Small intestine (tissue), 7 donors: ENCODE measurements around the gene ASB3. TPM values are rescaled to one million over a fixed set of nuclear protein-coding genes. Genes with fewer than 3 reads are reported as not detected.
"Not testable (repeated sequence)": the region's sequence is repeated elsewhere in the genome, so short reads cannot be mapped to it uniquely, and the experiment has no call there.

Experiments
- DNase-seq, 2 donors: peaks; one replicate each; pipeline versions ENCODE4 v3.0.0 to v3.0.0-alpha.2; 2013
- FAIRE-seq: peaks from 2 replicates; lab custom pipeline; 2012; peaks lifted over from hg19 to GRCh38; lab: Jason Lieb, UNC
- H3K27ac ChIP-seq, 3 donors: one replicate each; pipeline ENCODE4 v1.5.1; 2013; ENCODE audit warnings: low read length in 2 of 3, mild to moderate bottlenecking in 2 of 3, control low read depth in 1 of 3, inconsistent platforms in 1 of 3, low read depth in 1 of 3, moderate library complexity in 1 of 3
- H3K27me3 ChIP-seq, 3 donors: one replicate each; pipeline ENCODE4 v1.6.1; 2013; ENCODE audit warnings: low read length in 3 of 3, inconsistent platforms in 1 of 3; ENCODE audit not compliant: control insufficient read depth in 3 of 3, insufficient read depth in 3 of 3
- H3K36me3 ChIP-seq, 3 donors: one replicate each; pipeline ENCODE4 v1.6.1; 2013; ENCODE audit warnings: low read length in 3 of 3, inconsistent platforms in 1 of 3, low read depth in 1 of 3, mild to moderate bottlenecking in 1 of 3, moderate library complexity in 1 of 3; ENCODE audit not compliant: control insufficient read depth in 3 of 3, insufficient read depth in 2 of 3
- H3K4me1 ChIP-seq, 3 donors: one replicate each; pipeline ENCODE4 v1.6.1; 2013; ENCODE audit warnings: low read length in 2 of 3, inconsistent platforms in 1 of 3, low read depth in 1 of 3, mild to moderate bottlenecking in 1 of 3, moderate library complexity in 1 of 3; ENCODE audit not compliant: control insufficient read depth in 3 of 3, insufficient read depth in 2 of 3
- H3K4me3 ChIP-seq, 3 donors: one replicate each; pipeline ENCODE4 v1.5.1; 2013; ENCODE audit warnings: low read length in 3 of 3, control low read depth in 1 of 3, inconsistent platforms in 1 of 3, low read depth in 1 of 3, mild to moderate bottlenecking in 1 of 3, moderate library complexity in 1 of 3
- H3K9me3 ChIP-seq, 2 donors: one replicate each; pipeline ENCODE4 v1.6.1; 2013; ENCODE audit warnings: low read depth in 1 of 2, low read length in 1 of 2; ENCODE audit not compliant: control insufficient read depth in 2 of 2, insufficient read depth in 1 of 2
- WGBS, 3 donors: extraction: QIAGEN DNeasy Blood & Tissue Kit; methylation state at CpG; one replicate each; pipeline ENCODE4 v1.1.7; 2013; 5-methylcytosine and 5-hydroxymethylcytosine counted together
- polyA plus RNA-seq, 4 donors: library from polyadenylated mRNA; stranded (reverse) in 3 of 4; unstranded in 1 of 4; fragments of 200-250 nt in 3 of 4; fragments of 120-200 nt in 1 of 4; gene quantifications; one replicate each; pipeline versions ENCODE4 v1.2.1 to v1.2.3, GENCODE V29; 2013
- donor health status: healthy with polysubstance abuse.
- donor health status: control.
- donor health status: control.
- donor health status: Bipolar disorder and iron deficiency.
- donor health status: healthy.

Gene ASB3
- polyA plus RNA-seq, 4 donors: 6.0 to 12.4 (median 6.6) TPM

GRCh38 chr2:53765767-53766166 is 21.0 kb downstream of the ASB3 start:
- no peak for DNase-seq
- no peaks in the 10 kb centered on the region for H3K27me3 ChIP-seq
- 28 to 76% (median 46%) methylated on average over 1 of the region's 1 CpG for WGBS, 3 donors
- no peak overlapping the region for H3K4me3 ChIP-seq
- peaks cover 0 to 11% (median 0%) of the 10 kb centered on the region in 3 donors for H3K4me1 ChIP-seq
- H3K9me3 ChIP-seq: no peaks in the 10 kb centered on the region
- peaks cover 0 to 6% (median 0%) of the 10 kb centered on the region in 3 donors for H3K36me3 ChIP-seq
- H3K27ac ChIP-seq: peak overlapping the region in 1 of 3 donors; percentile 28
- FAIRE-seq: no peak

- not testable (repeated sequence) for H3K27ac ChIP-seq, DNase-seq, H3K4me1 ChIP-seq, FAIRE-seq, H3K9me3 ChIP-seq, H3K4me3 ChIP-seq, H3K27me3 ChIP-seq
- H3K36me3 ChIP-seq: peaks cover 2 to 10% (median 4%) of the 10 kb centered on the region in 3 donors
- 98 to 99% (median 98%) methylated on average over 14 of the region's 14 CpGs for WGBS, 3 donors
These were observed 29.5 kb downstream of the ASB3 start for GRCh38 chr2:53757206-53757605.

- H3K36me3 ChIP-seq: peaks cover 2 to 10% (median 4%) of the 10 kb centered on the region in 3 donors
- peaks cover 0 to 6% of the 10 kb centered on the region in 2 donors for H3K9me3 ChIP-seq
- no peaks in the 10 kb centered on the region for H3K4me1 ChIP-seq
- WGBS, 3 donors: 97 to 98% (median 98%) methylated on average over 15 of the region's 15 CpGs
- FAIRE-seq: no peak
- H3K27me3 ChIP-seq: no peaks in the 10 kb centered on the region
- no peak for DNase-seq
- H3K4me3 ChIP-seq: no peak overlapping the region
- no peak overlapping the region for H3K27ac ChIP-seq
These were observed 30.1 kb downstream of the ASB3 start for GRCh38 chr2:53756644-53757043.

- no peak for FAIRE-seq
- DNase-seq: peak in 1 of 2 donors; percentile 31
- Histone ChIP-seq H3K36me3 (peaks cover 2 to 10% (median 4%) of the 10 kb centered on the region in 3 donors), H3K4me3 (no peak overlapping the region), H3K4me1 (no peaks in the 10 kb centered on the region), H3K9me3 (peaks cover 0 to 6% of the 10 kb centered on the region in 2 donors), H3K27me3 (no peaks in the 10 kb centered on the region), H3K27ac (no peak overlapping the region)
- WGBS, 3 donors: 41 to 62% (median 52%) methylated on average over 2 of the region's 2 CpGs
These were observed 31.6 kb downstream of the ASB3 start for GRCh38 chr2:53755121-53755520.

GRCh38 chr2:53753041-53753440 is 33.7 kb downstream of the ASB3 start:
- no peak for FAIRE-seq
- H3K4me1 ChIP-seq: no peaks in the 10 kb centered on the region

GRCh38 chr2:53752385-53752784 is 34.4 kb downstream of the ASB3 start:
- Histone ChIP-seq H3K4me1 (no peaks in the 10 kb centered on the region), H3K27ac (no peak overlapping the region), H3K4me3 (no peak overlapping the region), H3K27me3 (no peaks in the 10 kb centered on the region), H3K9me3 (peaks cover 0 to 6% of the 10 kb centered on the region in 2 donors), H3K36me3 (peaks cover 2 to 7% (median 6%) of the 10 kb centered on the region in 3 donors)
- no peak for DNase-seq
- no peak for FAIRE-seq
- 86 to 93% (median 90%) methylated on average over 4 of the region's 4 CpGs for WGBS, 3 donors

More at GRCh38 chr2:53753041-53753440, 33.7 kb downstream of the ASB3 start:
- no peak for DNase-seq
- H3K4me3 ChIP-seq: no peak overlapping the region
- peaks cover 2 to 7% (median 4%) of the 10 kb centered on the region in 3 donors for H3K36me3 ChIP-seq
- peaks cover 0 to 6% of the 10 kb centered on the region in 2 donors for H3K9me3 ChIP-seq
- H3K27me3 ChIP-seq: no peaks in the 10 kb centered on the region
- H3K27ac ChIP-seq: no peak overlapping the region

- FAIRE-seq (no peak), DNase-seq (no peak)
- Histone ChIP-seq H3K36me3 (peaks cover 0 to 6% (median 6%) of the 10 kb centered on the region in 3 donors), H3K4me1 (no peaks in the 10 kb centered on the region), H3K9me3 (peaks cover 0 to 3% of the 10 kb centered on the region in 2 donors), H3K4me3 (no peak overlapping the region), H3K27me3 (no peaks in the 10 kb centered on the region), H3K27ac (no peak overlapping the region)
- 60 to 79% (median 62%) methylated on average over 1 of the region's 1 CpG for WGBS, 3 donors
These were observed 35.0 kb downstream of the ASB3 start for GRCh38 chr2:53751728-53752127.

GRCh38 chr2:53750041-53750768 is 36.5 kb downstream of the ASB3 start:
- Histone ChIP-seq H3K27me3 (no peaks in the 10 kb centered on the region), H3K36me3 (peaks cover 0 to 3% (median 2%) of the 10 kb centered on the region in 3 donors), H3K9me3 (no peaks in the 10 kb centered on the region), H3K27ac (no peak overlapping the region), H3K4me1 (no peaks in the 10 kb centered on the region), H3K4me3 (no peak overlapping the region)
- 76 to 87% (median 84%) methylated on average over 4 of the region's 4 CpGs for WGBS, 3 donors
- FAIRE-seq (no peak), DNase-seq (no peak)
